ENCODE results near the gene TTC31.

- TF ChIP-seq CTCF (IDR thresholded peaks at IDR 0.05) (no peak), POLR2A (IDR thresholded peaks at IDR 0.05) (no peak), POLR2AphosphoS5 (IDR thresholded peaks at IDR 0.05) (no peak)
Measured at GRCh38 chr2:74536166-74536950, 53.5 kb downstream of the TTC31 start.
